ENCODE measurements around the gene SETD1B.

- TF ChIP-seq CTCF (conservative IDR thresholded peaks at IDR 0.05 in 1 of 2, IDR thresholded peaks at IDR 0.05 in 1 of 2; ENCODE audit: low read depth in 1 of 2, low read length in 2 of 2) (no peak), EZH2 (IDR thresholded peaks at IDR 0.05; ENCODE audit: low read length, missing control alignments) (no peak)
These were observed 15.5 kb upstream of the SETD1B start for GRCh38 chr12:121788176-121788818.

Measured in fibroblast of lung (primary cell).